Spleen (tissue), 11 donors: ENCODE results near the gene CCDC78. TPM values are rescaled to one million over a fixed set of nuclear protein-coding genes. Genes with fewer than 3 reads are reported as not detected.

Experiments
- DNase-seq: peaks from one replicate; pipeline ENCODE4 v3.0.0-alpha.2; 2020
- H3K27ac ChIP-seq, 8 donors: fragments of 200-600 bp; sonication (generic) in 7 of 8; 1 replicate in 4 of 8; 2 replicates in 4 of 8; pipeline versions ENCODE4 v1.5.0 to v1.8.0; 2016 to 2021; ENCODE audit warnings: inconsistent platforms in 4 of 8, mild to moderate bottlenecking in 4 of 8, moderate library complexity in 1 of 8
- H3K27me3 ChIP-seq, 7 donors: fragments of 200-600 bp; sonication (generic) in 6 of 7; replicated peaks in 1 of 7; 1 replicate in 4 of 7; 2 replicates in 3 of 7; pipeline versions ENCODE4 v1.5.0 to v1.8.0; 2016 to 2021; ENCODE audit warnings: inconsistent platforms in 3 of 7, mild to moderate bottlenecking in 1 of 7
- H3K36me3 ChIP-seq, 6 donors: fragments of 200-600 bp; sonication (generic) in 5 of 6; 1 replicate in 4 of 6; 2 replicates in 2 of 6; pipeline versions ENCODE4 v1.5.0 to v1.8.0; 2016 to 2021; ENCODE audit warnings: inconsistent platforms in 2 of 6
- H3K4me1 ChIP-seq, 6 donors: fragments of 200-600 bp; sonication (generic) in 5 of 6; 1 replicate in 3 of 6; 2 replicates in 3 of 6; pipeline versions ENCODE4 v1.5.0 to v1.8.0; 2016 to 2021; ENCODE audit warnings: inconsistent platforms in 3 of 6
- H3K4me3 ChIP-seq, 8 donors: fragments of 200-600 bp; sonication (generic) in 7 of 8; 1 replicate in 4 of 8; 2 replicates in 4 of 8; pipeline versions ENCODE4 v1.5.0 to v1.8.0; 2016 to 2021; ENCODE audit warnings: inconsistent platforms in 4 of 8, mild to moderate bottlenecking in 4 of 8, moderate library complexity in 2 of 8
- H3K9me3 ChIP-seq, 8 donors: fragments of 200-600 bp; sonication (generic) in 7 of 8; 1 replicate in 4 of 8; 2 replicates in 4 of 8; pipeline versions ENCODE4 v1.5.0 to v1.8.0; 2016 to 2021; ENCODE audit warnings: inconsistent platforms in 4 of 8
- CTCF ChIP-seq, 11 experiments: fragments of 200-600 bp in 7 of 11; fragments of 450-650 bp in 4 of 11; sonication (generic) in 4 of 11; IDR thresholded peaks in 8 of 11; conservative IDR thresholded peaks in 3 of 11; 1 replicate in 7 of 11; 2 replicates in 4 of 11; pipeline versions ENCODE4 v1.4.0 to v1.8.0; 2016 to 2021; ENCODE audit warnings: antibody characterized with exemption in 11 of 11, inconsistent platforms in 4 of 11, mild to moderate bottlenecking in 1 of 11
- POLR2A ChIP-seq, 3 donors: fragments of 450-650 bp; IDR thresholded peaks; one replicate each; pipeline ENCODE4 v1.5.1; 2017; ENCODE audit warnings: antibody characterized with exemption in 3 of 3, mild to moderate bottlenecking in 1 of 3
- POLR2AphosphoS5 ChIP-seq, 3 donors: sonication (generic); formaldehyde crosslinking; IDR thresholded peaks; one replicate each; pipeline ENCODE4 v1.5.1; 2017; ENCODE audit warnings: antibody characterized with exemption in 3 of 3
- WGBS, 5 donors: extraction: QIAGEN DNeasy Blood & Tissue Kit in 3 of 5; methylation state at CpG; one replicate each; pipeline versions ENCODE4 v1.1.5 to v1.1.7; 2013 to 2018; 5-methylcytosine and 5-hydroxymethylcytosine counted together
- intact Hi-C: fragments of 100-400 bp; cut with DNase I; formaldehyde crosslinking; loops from one replicate; pipeline ENCODE4 v1.15.0; 2023; ENCODE audit warnings: low total_unique reads
- polyA plus RNA-seq, 3 donors: library from polyadenylated mRNA; stranded (reverse); fragments of 200-250 nt; gene quantifications; one replicate each; pipeline ENCODE4 v1.2.1, GENCODE V29; 2013
- total RNA-seq, 7 donors: library from RNA; depleted of rRNA in 3 of 7; stranded (reverse); fragments of >200 nt in 3 of 7; fragmentation: NEBNext Ultra II Directional in 4 of 7; extraction: Animal tissue kit (Norgen Biotek cat#: 25700) in 4 of 7; gene quantifications; one replicate each; pipeline versions ENCODE4 v1.1.0 to v1.2.1, GENCODE V29; 2016 to 2021
- donor health status: healthy with polysubstance abuse.
- donor health status: DM: no; HTN: no; CAD: no; lungs with moderate emphysema.
- donor health status: DM: no; HTN: no; CAD: no.
- donor health status: Bipolar disorder and iron deficiency.
- donor health status: healthy.
- donor health status: DM: no; HTN: no; CAD: no.
- donor health status: DM: yes; HTN: yes; CAD: no.

CCDC78 gene
- total and polyA plus RNA-seq, 10 donors: 2.9 to 23.7 (median 7.2) TPM

- no peak for DNase-seq
- WGBS, 5 donors: 0 to 1% (median 0%) methylated on average over 14 to 38 of the region's 38 CpGs
- Histone ChIP-seq H3K27me3 (peaks cover 0 to 29% (median 12%) of the 10 kb centered on the region in 7 donors), H3K4me3 (peak overlapping the region; percentile 64 to 91 (median 82)), H3K4me1 (peaks cover 19 to 79% (median 46%) of the 10 kb centered on the region in 6 donors), H3K36me3 (peaks cover 0 to 17% (median 0%) of the 10 kb centered on the region in 6 donors), H3K9me3 (no peaks in the 10 kb centered on the region), H3K27ac (peak overlapping the region; percentile 83 to 93 (median 90))
- TF ChIP-seq CTCF (IDR thresholded peaks at IDR 0.05 in 8 of 11, conservative IDR thresholded peaks at IDR 0.05 in 3 of 11) (no peak), POLR2AphosphoS5 (IDR thresholded peaks at IDR 0.05) (no peak), POLR2A (IDR thresholded peaks at IDR 0.05) (no peak)
- intact Hi-C loops: no loop called here
Observed at GRCh38 chr16:720447-720989, 5.7 kb downstream of the CCDC78 start.

DNA sequence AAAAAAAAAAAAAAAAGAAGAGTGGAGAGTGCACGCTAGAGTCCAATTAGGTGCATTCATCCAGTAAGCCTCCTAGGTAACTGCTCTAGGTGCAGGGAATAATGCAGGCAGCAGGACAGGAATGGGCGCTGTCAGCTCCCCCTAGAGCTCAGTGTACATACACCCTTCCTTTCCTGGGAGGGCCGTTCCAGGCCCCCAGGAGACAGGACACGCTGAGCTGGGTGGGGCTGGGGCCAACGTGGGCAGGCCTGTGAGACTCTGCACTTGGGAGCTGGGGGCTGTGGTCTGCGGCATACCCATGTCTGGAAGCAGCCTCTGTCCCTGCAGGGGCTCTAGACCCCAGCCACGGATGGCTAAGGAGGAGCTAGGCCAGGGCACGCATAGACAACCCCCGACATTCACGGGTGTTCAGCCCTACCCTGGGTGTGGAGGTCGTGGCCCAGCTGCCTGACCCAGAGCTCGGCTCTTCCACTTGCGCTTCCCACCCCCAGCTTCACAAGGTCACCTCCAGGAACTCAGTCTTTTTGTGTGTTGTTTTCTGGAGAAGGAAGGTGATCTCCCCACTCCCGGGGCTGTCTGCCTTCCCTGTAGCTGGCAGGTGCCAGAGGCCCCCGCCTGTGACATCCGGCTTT lies 6.3 kb downstream of the CCDC78 start:
- Histone ChIP-seq H3K36me3 (peaks cover 0 to 17% (median 0%) of the 10 kb centered on the region in 6 donors), H3K4me3 (peak overlapping the region; percentile 64 to 91 (median 82)), H3K4me1 (peaks cover 19 to 83% (median 48%) of the 10 kb centered on the region in 6 donors), H3K27me3 (peaks cover 0 to 30% (median 12%) of the 10 kb centered on the region in 7 donors), H3K9me3 (no peaks in the 10 kb centered on the region), H3K27ac (peak overlapping the region in 7 of 8 donors; percentile 85 to 93 (median 91))
- no peak for DNase-seq
- intact Hi-C loops: no loop called here
- 8 to 14% (median 12%) methylated on average over 11 to 16 of the region's 16 CpGs for WGBS, 5 donors
- TF ChIP-seq CTCF (IDR thresholded peaks at IDR 0.05 in 8 of 11, conservative IDR thresholded peaks at IDR 0.05 in 3 of 11): no peak
- no peak for TF ChIP-seq POLR2AphosphoS5 (IDR thresholded peaks at IDR 0.05)
- TF ChIP-seq POLR2A (IDR thresholded peaks at IDR 0.05): no peak

DNA sequence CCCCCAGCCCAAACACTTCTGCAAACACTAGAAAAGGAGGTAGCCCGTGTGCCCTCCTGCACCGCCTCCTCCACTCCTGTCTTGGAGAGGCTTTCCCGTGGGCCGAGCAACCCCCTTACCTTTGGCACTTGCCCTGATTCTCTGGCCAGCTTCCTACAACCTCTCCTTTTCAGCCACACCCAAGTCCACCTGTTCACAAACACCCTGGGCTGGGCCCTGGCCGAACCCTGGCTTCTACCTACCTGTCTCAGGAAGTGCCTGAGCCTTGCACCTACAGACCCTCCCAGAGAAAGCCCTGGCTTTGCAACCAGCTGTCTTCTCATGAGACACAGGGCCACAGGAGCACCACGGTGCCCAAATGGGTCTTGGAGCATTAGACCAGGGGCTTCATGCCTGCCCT lies 7.3 kb downstream of the CCDC78 start:
- no peak for TF ChIP-seq POLR2A (IDR thresholded peaks at IDR 0.05)
- no peak for TF ChIP-seq POLR2AphosphoS5 (IDR thresholded peaks at IDR 0.05)
- no peak for TF ChIP-seq CTCF (IDR thresholded peaks at IDR 0.05 in 8 of 11, conservative IDR thresholded peaks at IDR 0.05 in 3 of 11)
- intact Hi-C loops: no loop called here
- 87 to 96% (median 89%) methylated on average over 6 of the region's 6 CpGs for WGBS, 5 donors

GRCh38 chr16:718389-718788 lies 7.9 kb downstream of the CCDC78 start:
- TF ChIP-seq POLR2AphosphoS5 (IDR thresholded peaks at IDR 0.05) (peak in 1 of 3 donors; percentile 4), CTCF (IDR thresholded peaks at IDR 0.05 in 8 of 11, conservative IDR thresholded peaks at IDR 0.05 in 3 of 11) (no peak)
- Histone ChIP-seq H3K27ac (no peak overlapping the region), H3K4me1 (peaks cover 23 to 87% (median 60%) of the 10 kb centered on the region in 6 donors), H3K9me3 (no peaks in the 10 kb centered on the region), H3K36me3 (peaks cover 0 to 17% (median 0%) of the 10 kb centered on the region in 6 donors), H3K27me3 (peaks cover 0 to 45% (median 12%) of the 10 kb centered on the region in 7 donors), H3K4me3 (no peak overlapping the region)
- intact Hi-C loops: no loop called here
- DNase-seq: no peak
- WGBS, 5 donors: 82 to 95% (median 90%) methylated on average over 6 to 9 of the region's 9 CpGs

More for the DNA sequence above, 7.3 kb downstream of the CCDC78 start:
- Histone ChIP-seq H3K36me3 (peaks cover 0 to 17% (median 0%) of the 10 kb centered on the region in 6 donors), H3K27me3 (peaks cover 0 to 40% (median 12%) of the 10 kb centered on the region in 7 donors), H3K27ac (no peak overlapping the region), H3K4me3 (no peak overlapping the region), H3K4me1 (peaks cover 23 to 88% (median 57%) of the 10 kb centered on the region in 6 donors), H3K9me3 (no peaks in the 10 kb centered on the region)
- DNase-seq: no peak
